ENCODE measurements around the gene TEAD1. TPM values are rescaled to one million over a fixed set of nuclear protein-coding genes. Genes with fewer than 3 reads are reported as not detected.

Gene TEAD1
- polyA plus RNA-seq, 1 donor (not counting 4 experiments of a cell fraction or from before 2014, with no cell fraction given): 32.7 TPM

- H3K9me3 ChIP-seq (ENCODE audit: control insufficient read depth, low read depth, low read length): no peaks in the 10 kb centered on the region
- H3K4me3 ChIP-seq (ENCODE audit: control insufficient read depth in 2 of 3, extremely low read depth in 1 of 3, insufficient read depth in 2 of 3, low read depth in 1 of 3, low read length in 3 of 3): no peak overlapping the region
- peaks cover 2% of the 10 kb centered on the region for H3K9me1 ChIP-seq (ENCODE audit: control insufficient read depth, extremely low read depth, insufficient read depth, low read length)
- peaks cover 6% of the 10 kb centered on the region for H4K20me1 ChIP-seq (ENCODE audit: control insufficient read depth, extremely low read depth, insufficient read depth, low read length)
- DNase-seq (ENCODE audit: low read depth, low spot score): no peak
- no peaks in the 10 kb centered on the region for H3K27me3 ChIP-seq (ENCODE audit: control insufficient read depth, extremely low read depth, insufficient read depth, low read length)
- no peak overlapping the region for H2AFZ ChIP-seq (ENCODE audit: control insufficient read depth, low read length)
- FAIRE-seq: no peak
- no peak overlapping the region for H3K4me2 ChIP-seq (ENCODE audit: control insufficient read depth, extremely low read depth, insufficient read depth, low read depth, low read length)
- no peak for TF ChIP-seq CTCF (optimal IDR thresholded peaks at IDR 0.05 in 1 of 3, IDR thresholded peaks at IDR 0.05 in 1 of 3, conservative IDR thresholded peaks at IDR 0.05 in 1 of 3; ENCODE audit: extremely low read depth in 1 of 3, insufficient read depth in 2 of 3, low read length in 3 of 3)
- no peak for TF ChIP-seq EZH2 (IDR thresholded peaks at IDR 0.05; ENCODE audit: low read length)
- H3K9ac ChIP-seq (ENCODE audit: control insufficient read depth, extremely low read depth, insufficient read depth, low read length): no peak overlapping the region
- dilution Hi-C loops (cut with MboI; ENCODE audit: extremely low pct_ligation_motif_present, low sequenced_read_pairs): no loop called here
- H3K36me3 ChIP-seq (ENCODE audit: control insufficient read depth in 2 of 2, extremely low read depth in 1 of 2, insufficient read depth in 2 of 2, low read length in 2 of 2): peaks cover 0 to 3% of the 10 kb centered on the region in 2 experiments
- H3K27ac ChIP-seq (ENCODE audit: control insufficient read depth, insufficient read depth, low read length): no peak overlapping the region
- H3K79me2 ChIP-seq (ENCODE audit: control insufficient read depth, insufficient read depth, low read length): peaks cover 91% of the 10 kb centered on the region
- H3K4me1 ChIP-seq (ENCODE audit: control insufficient read depth, extremely low read depth, insufficient read depth, low read length): peaks cover 10% of the 10 kb centered on the region
Observed at GRCh38 chr11:12734625-12735024, 60.4 kb downstream of the TEAD1 start.

- H3K4me2 ChIP-seq (ENCODE audit: control insufficient read depth, extremely low read depth, insufficient read depth, low read depth, low read length): no peak overlapping the region
- peaks cover 10% of the 10 kb centered on the region for H3K4me1 ChIP-seq (ENCODE audit: control insufficient read depth, extremely low read depth, insufficient read depth, low read length)
- DNase-seq (ENCODE audit: low read depth, low spot score) (no peak), FAIRE-seq (no peak)
- no peak overlapping the region for H3K4me3 ChIP-seq (ENCODE audit: control insufficient read depth in 2 of 3, extremely low read depth in 1 of 3, insufficient read depth in 2 of 3, low read depth in 1 of 3, low read length in 3 of 3)
- no peaks in the 10 kb centered on the region for H3K27me3 ChIP-seq (ENCODE audit: control insufficient read depth, extremely low read depth, insufficient read depth, low read length)
- dilution Hi-C loops (cut with MboI; ENCODE audit: extremely low pct_ligation_motif_present, low sequenced_read_pairs): no loop called here
- TF ChIP-seq CTCF (optimal IDR thresholded peaks at IDR 0.05 in 1 of 3, IDR thresholded peaks at IDR 0.05 in 1 of 3, conservative IDR thresholded peaks at IDR 0.05 in 1 of 3; ENCODE audit: extremely low read depth in 1 of 3, insufficient read depth in 2 of 3, low read length in 3 of 3) (no peak), EZH2 (IDR thresholded peaks at IDR 0.05; ENCODE audit: low read length) (no peak)
- peaks cover 6% of the 10 kb centered on the region for H4K20me1 ChIP-seq (ENCODE audit: control insufficient read depth, extremely low read depth, insufficient read depth, low read length)
- H3K79me2 ChIP-seq (ENCODE audit: control insufficient read depth, insufficient read depth, low read length): peaks cover 91% of the 10 kb centered on the region
- H3K9me3 ChIP-seq (ENCODE audit: control insufficient read depth, low read depth, low read length): no peaks in the 10 kb centered on the region
- H2AFZ ChIP-seq (ENCODE audit: control insufficient read depth, low read length): no peak overlapping the region
- H3K36me3 ChIP-seq (ENCODE audit: control insufficient read depth in 2 of 2, extremely low read depth in 1 of 2, insufficient read depth in 2 of 2, low read length in 2 of 2): peaks cover 0 to 3% of the 10 kb centered on the region in 2 experiments
- no peak overlapping the region for H3K9ac ChIP-seq (ENCODE audit: control insufficient read depth, extremely low read depth, insufficient read depth, low read length)
- no peak overlapping the region for H3K27ac ChIP-seq (ENCODE audit: control insufficient read depth, insufficient read depth, low read length)
- peaks cover 2% of the 10 kb centered on the region for H3K9me1 ChIP-seq (ENCODE audit: control insufficient read depth, extremely low read depth, insufficient read depth, low read length)
Observed at GRCh38 chr11:12735262-12735661, 61.0 kb downstream of the TEAD1 start.
